H9 (cell line): Measurements from ENCODE around the gene SLC10A2. TPM values are rescaled to one million over a fixed set of nuclear protein-coding genes. Genes with fewer than 3 reads are reported as not detected.

Source experiments
- DNase-seq: peaks from one replicate; pipeline ENCODE4 v3.0.0-alpha.2; 2017
- H2AFZ ChIP-seq: one replicate; pipeline ENCODE4 v1.6.1; 2013; ENCODE audit warnings: mild to moderate bottlenecking, low read length, control low read depth, moderate library complexity
- H2AK5ac ChIP-seq: 2 replicates; pipeline ENCODE4 v1.6.1; 2013; ENCODE audit warnings: low read length, control low read depth, mixed read lengths; ENCODE audit not compliant: insufficient read length
- H2BK120ac ChIP-seq: one replicate; pipeline ENCODE4 v1.6.1; 2013; ENCODE audit warnings: low read depth, mild to moderate bottlenecking, low read length, control low read depth, inconsistent platforms; ENCODE audit not compliant: poor library complexity, severe bottlenecking
- H2BK12ac ChIP-seq: 2 replicates; pipeline ENCODE4 v1.6.1; 2013; ENCODE audit warnings: low read length, control low read depth, mixed read lengths, low read depth; ENCODE audit not compliant: insufficient read length
- H2BK15ac ChIP-seq: 2 replicates; pipeline ENCODE4 v1.6.1; 2013; ENCODE audit warnings: low read depth, low read length, control low read depth
- H2BK20ac ChIP-seq: one replicate; pipeline ENCODE4 v1.6.1; 2013; ENCODE audit warnings: low read depth, mild to moderate bottlenecking, low read length, control low read depth, inconsistent platforms; ENCODE audit not compliant: poor library complexity, severe bottlenecking
- H2BK5ac ChIP-seq: 2 replicates; pipeline ENCODE4 v1.6.1; 2013; ENCODE audit warnings: low read length, control low read depth, mixed read lengths; ENCODE audit not compliant: insufficient read length
- H3K14ac ChIP-seq: 2 replicates; pipeline ENCODE4 v1.6.1; 2013; ENCODE audit warnings: low read length, control low read depth; ENCODE audit not compliant: insufficient read depth
- H3K18ac ChIP-seq: 2 replicates; pipeline ENCODE4 v1.6.1; 2013; ENCODE audit warnings: low read depth, mild to moderate bottlenecking, mixed read lengths, low read length, control low read depth; ENCODE audit not compliant: insufficient read length
- H3K23ac ChIP-seq: 2 replicates; pipeline ENCODE4 v1.6.1; 2013; ENCODE audit warnings: low read length, control low read depth, mixed read lengths, low read depth; ENCODE audit not compliant: insufficient read length
- H3K23me2 ChIP-seq: 2 replicates; pipeline ENCODE4 v1.6.1; 2013; ENCODE audit warnings: low read depth, mild to moderate bottlenecking, mixed read lengths, low read length, control low read depth; ENCODE audit not compliant: insufficient read length, poor library complexity, severe bottlenecking
- H3K27ac ChIP-seq: 2 replicates; pipeline ENCODE4 v1.5.1; 2013; ENCODE audit warnings: low read length, control low read depth, mixed read lengths, low read depth; ENCODE audit not compliant: insufficient read length
- H3K27me3 ChIP-seq: 2 replicates; pipeline ENCODE4 v1.6.1; 2013; ENCODE audit warnings: low read length, control low read depth, inconsistent platforms; ENCODE audit not compliant: insufficient read depth
- H3K4ac ChIP-seq: 2 replicates; pipeline ENCODE4 v1.6.1; 2013; ENCODE audit warnings: low read depth, mild to moderate bottlenecking, control low read depth, inconsistent platforms, low read length, moderate library complexity
- H3K4me1 ChIP-seq: 2 replicates; pipeline ENCODE4 v1.6.1; 2013; ENCODE audit warnings: low read length, control low read depth, inconsistent platforms; ENCODE audit not compliant: insufficient read depth
- H3K4me2 ChIP-seq: 2 replicates; pipeline ENCODE4 v1.6.1; 2013; ENCODE audit warnings: low read length, control low read depth, mixed read lengths; ENCODE audit not compliant: insufficient read length, insufficient read depth
- H3K56ac ChIP-seq: 2 replicates; pipeline ENCODE4 v1.6.1; 2013; ENCODE audit warnings: low read depth, mild to moderate bottlenecking, mixed read lengths, low read length, control low read depth; ENCODE audit not compliant: insufficient read length
- H3K79me1 ChIP-seq: 2 replicates; pipeline ENCODE4 v1.6.1; 2013; ENCODE audit warnings: low read depth, mild to moderate bottlenecking, moderate library complexity, low read length, control low read depth, inconsistent platforms; ENCODE audit not compliant: insufficient read depth, poor library complexity, severe bottlenecking
- H3K79me2 ChIP-seq: 2 replicates; pipeline ENCODE4 v1.6.1; 2013; ENCODE audit warnings: low read length, control low read depth, inconsistent platforms; ENCODE audit not compliant: insufficient read depth
- H3K9ac ChIP-seq: 2 replicates; pipeline ENCODE4 v1.6.1; 2013; ENCODE audit warnings: low read length, control low read depth, mixed read lengths; ENCODE audit not compliant: insufficient read length; ENCODE audit errors: extremely low read depth
- H3K9me3 ChIP-seq: one replicate; pipeline ENCODE4 v1.6.1; 2013; ENCODE audit warnings: low read depth, low read length, inconsistent platforms; ENCODE audit not compliant: control insufficient read depth
- H3T11ph ChIP-seq: one replicate; pipeline ENCODE4 v1.6.1; 2013; ENCODE audit warnings: mild to moderate bottlenecking, low read length, control low read depth, inconsistent platforms
- H4K20me1 ChIP-seq: one replicate; pipeline ENCODE4 v1.6.1; 2013; ENCODE audit not compliant: control insufficient read depth, insufficient read length, insufficient read depth
- H4K5ac ChIP-seq: 2 replicates; pipeline ENCODE4 v1.6.1; 2013; ENCODE audit warnings: low read depth, mild to moderate bottlenecking, mixed read lengths, low read length, control low read depth; ENCODE audit not compliant: insufficient read length
- H4K8ac ChIP-seq: replicated peaks from 2 replicates; pipeline ENCODE4 v1.6.1; 2013; ENCODE audit warnings: low read length, control low read depth, mixed read lengths, low read depth; ENCODE audit not compliant: insufficient read length
- H4K91ac ChIP-seq: 2 replicates; pipeline ENCODE4 v1.6.1; 2013; ENCODE audit warnings: low read depth, mild to moderate bottlenecking, moderate library complexity, mixed read lengths, low read length, control low read depth; ENCODE audit not compliant: insufficient read length
- H3K27ac Mint-ChIP-seq, 3 experiments: 2 replicates in 2 of 3; 3 replicates in 1 of 3; pipeline ENCODE4 v1.8.0; 2020 to 2021; ENCODE audit warnings: mixed read lengths in 3 of 3, mild to moderate bottlenecking in 1 of 3, moderate library complexity in 1 of 3
- H3K27me3 Mint-ChIP-seq: 2 replicates; pipeline ENCODE4 v1.8.0; 2021; ENCODE audit warnings: low read depth, mild to moderate bottlenecking, moderate library complexity, mixed read lengths
- H3K36me3 Mint-ChIP-seq, 3 experiments: 2 replicates in 2 of 3; 3 replicates in 1 of 3; pipeline ENCODE4 v1.8.0; 2020 to 2021; ENCODE audit warnings: low read depth in 3 of 3, mixed read lengths in 3 of 3; ENCODE audit not compliant: insufficient read depth in 1 of 3
- H3K4me1 Mint-ChIP-seq, 2 experiments: 2 replicates each; pipeline ENCODE4 v1.8.0; 2020; ENCODE audit warnings: mixed read lengths in 2 of 2
- H3K4me3 Mint-ChIP-seq, 2 experiments: 2 replicates in 1 of 2; 3 replicates in 1 of 2; pipeline ENCODE4 v1.8.0; 2020 to 2021; ENCODE audit warnings: mild to moderate bottlenecking in 2 of 2, mixed read lengths in 2 of 2, moderate library complexity in 1 of 2
- H3K9me3 Mint-ChIP-seq, 2 experiments: 2 replicates in 1 of 2; 3 replicates in 1 of 2; pipeline ENCODE4 v1.8.0; 2020; ENCODE audit warnings: mild to moderate bottlenecking in 2 of 2, mixed read lengths in 2 of 2, moderate library complexity in 1 of 2
- CTCF ChIP-seq: fragments of 200-600 bp; sonication (generic); conservative IDR thresholded peaks from 3 replicates; pipeline ENCODE4 v1.8.0; 2021; ENCODE audit warnings: antibody characterized with exemption, mild to moderate bottlenecking
- WGBS: extraction: QIAGEN DNeasy Blood & Tissue Kit; methylation state at CpG from one replicate; pipeline ENCODE4 v1.1.7; 2013; ENCODE audit warnings: missing lambda C conversion rate, low lambda C conversion rate, mixed read lengths; ENCODE audit not compliant: insufficient read length; ENCODE audit errors: extremely low coverage; 5-methylcytosine and 5-hydroxymethylcytosine counted together
- total RNA-seq: library from RNA; stranded (reverse); gene quantifications from 2 replicates; pipeline ENCODE4 v1.2.1, GENCODE V29; 2021

Gene SLC10A2
- total RNA-seq, 1 experiment from 2014 or later: not detected

- Histone ChIP-seq H3K4me2 (peak overlapping the region; percentile 11), H2BK12ac (no peak overlapping the region), H4K8ac (no peak overlapping the region), H2BK5ac (no peak overlapping the region), H3K79me2 (no peaks in the 10 kb centered on the region), H3K18ac (peak overlapping the region; percentile 5), H3K27ac (no peak overlapping the region), H4K91ac (no peak overlapping the region), H2AK5ac (no peak overlapping the region), H3K23ac (no peak overlapping the region), H3K14ac (no peak overlapping the region), H3K23me2 (no peaks in the 10 kb centered on the region), H3K4ac (no peak overlapping the region), H3K9me3 (no peaks in the 10 kb centered on the region), H3K79me1 (no peaks in the 10 kb centered on the region), H2BK20ac (no peak overlapping the region), H2AFZ (no peak overlapping the region), H2BK15ac (no peak overlapping the region), H3K27me3 (no peaks in the 10 kb centered on the region), H3T11ph (no peak overlapping the region), H4K5ac (no peak overlapping the region), H2BK120ac (no peak overlapping the region), H3K9ac (no peak overlapping the region), H4K20me1 (no peaks in the 10 kb centered on the region), H3K56ac (no peak overlapping the region), H3K4me1 (peaks cover 9% of the 10 kb centered on the region; the same call in 1 of the 2 replicates)
- no peaks in the 10 kb centered on the region for H3K36me3 Mint-ChIP-seq
- WGBS: no CpG with 5 or more reads among the region's 7 CpGs
- H3K27me3 Mint-ChIP-seq: no peaks in the 10 kb centered on the region
- H3K4me3 Mint-ChIP-seq: no peak overlapping the region
- no peaks in the 10 kb centered on the region; a peak in 1 of 5 replicates for H3K9me3 Mint-ChIP-seq
- peak; percentile 60 for TF ChIP-seq CTCF
- peak; percentile 87 for DNase-seq
- H3K27ac Mint-ChIP-seq: peak overlapping the region; percentile 88 to 94 (median 94); a peak in 6 of 7 replicates
- H3K4me1 Mint-ChIP-seq: peaks cover 36 to 43% of the 10 kb centered on the region in 2 experiments
Measured at GRCh38 chr13:103067751-103068555, 1.7 kb upstream of the SLC10A2 start.
